C4-2B (cell line): ENCODE results near the gene CENPB.

ENCODE experiments used
- H3K27ac ChIP-seq: fragments of 450-650 bp; 2 replicates; pipeline ENCODE4 v1.5.1; 2017
- ZFX ChIP-seq: fragments of 450-650 bp; IDR thresholded peaks from 2 replicates; pipeline ENCODE4 v1.6.1; 2017
- TF ChIP-seq, protein P1 (sequence below): fragments of 450-650 bp; conservative IDR thresholded peaks from 2 replicates; pipeline ENCODE4 v1.5.1; 2017; ENCODE audit warnings: mild to moderate bottlenecking

The CENPB gene

DNA sequence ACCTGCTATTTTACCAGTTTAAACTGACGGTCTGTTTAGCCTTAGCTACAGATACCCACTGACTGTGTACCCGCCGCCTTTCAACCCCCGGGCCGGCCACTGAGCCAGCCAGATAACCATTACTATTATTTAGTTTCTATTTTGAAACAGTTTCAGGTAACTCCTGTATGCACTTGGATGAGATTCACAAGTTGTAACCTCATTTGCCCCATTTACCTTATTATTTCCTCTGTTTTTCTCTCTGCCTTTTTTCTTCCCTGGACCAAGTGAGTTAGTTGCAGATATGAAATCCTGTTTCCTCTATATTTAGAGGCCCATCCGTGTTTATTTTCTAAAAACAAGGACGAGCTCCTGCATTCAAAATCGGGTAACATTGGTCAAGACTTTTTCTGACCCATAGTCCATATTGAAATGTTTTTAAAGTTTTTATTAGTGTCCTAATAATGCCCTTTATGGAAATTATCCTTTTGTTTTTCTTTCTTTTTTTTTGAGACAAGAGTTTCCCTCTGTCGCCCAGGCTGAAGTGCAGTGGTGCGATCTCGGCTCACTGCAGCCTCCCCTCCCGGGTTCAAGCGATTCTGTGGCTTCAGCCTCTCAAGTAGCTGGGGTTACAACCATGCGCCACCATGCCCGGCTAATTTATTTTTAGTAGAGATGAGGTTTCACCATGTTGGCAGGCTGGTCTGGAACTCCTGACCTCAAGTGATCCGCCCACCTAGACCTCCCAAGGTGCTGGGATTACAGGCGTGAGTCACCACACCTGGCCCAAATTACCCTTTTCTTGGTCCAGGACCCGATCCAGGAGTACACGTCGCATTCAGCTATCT is 34.6 kb upstream of the CENPB start:
- TF ChIP-seq, protein P1, sequence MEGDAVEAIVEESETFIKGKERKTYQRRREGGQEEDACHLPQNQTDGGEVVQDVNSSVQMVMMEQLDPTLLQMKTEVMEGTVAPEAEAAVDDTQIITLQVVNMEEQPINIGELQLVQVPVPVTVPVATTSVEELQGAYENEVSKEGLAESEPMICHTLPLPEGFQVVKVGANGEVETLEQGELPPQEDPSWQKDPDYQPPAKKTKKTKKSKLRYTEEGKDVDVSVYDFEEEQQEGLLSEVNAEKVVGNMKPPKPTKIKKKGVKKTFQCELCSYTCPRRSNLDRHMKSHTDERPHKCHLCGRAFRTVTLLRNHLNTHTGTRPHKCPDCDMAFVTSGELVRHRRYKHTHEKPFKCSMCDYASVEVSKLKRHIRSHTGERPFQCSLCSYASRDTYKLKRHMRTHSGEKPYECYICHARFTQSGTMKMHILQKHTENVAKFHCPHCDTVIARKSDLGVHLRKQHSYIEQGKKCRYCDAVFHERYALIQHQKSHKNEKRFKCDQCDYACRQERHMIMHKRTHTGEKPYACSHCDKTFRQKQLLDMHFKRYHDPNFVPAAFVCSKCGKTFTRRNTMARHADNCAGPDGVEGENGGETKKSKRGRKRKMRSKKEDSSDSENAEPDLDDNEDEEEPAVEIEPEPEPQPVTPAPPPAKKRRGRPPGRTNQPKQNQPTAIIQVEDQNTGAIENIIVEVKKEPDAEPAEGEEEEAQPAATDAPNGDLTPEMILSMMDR: no peak
- no peak for TF ChIP-seq ZFX
- H3K27ac ChIP-seq: peak overlapping the region; percentile 90

DNA sequence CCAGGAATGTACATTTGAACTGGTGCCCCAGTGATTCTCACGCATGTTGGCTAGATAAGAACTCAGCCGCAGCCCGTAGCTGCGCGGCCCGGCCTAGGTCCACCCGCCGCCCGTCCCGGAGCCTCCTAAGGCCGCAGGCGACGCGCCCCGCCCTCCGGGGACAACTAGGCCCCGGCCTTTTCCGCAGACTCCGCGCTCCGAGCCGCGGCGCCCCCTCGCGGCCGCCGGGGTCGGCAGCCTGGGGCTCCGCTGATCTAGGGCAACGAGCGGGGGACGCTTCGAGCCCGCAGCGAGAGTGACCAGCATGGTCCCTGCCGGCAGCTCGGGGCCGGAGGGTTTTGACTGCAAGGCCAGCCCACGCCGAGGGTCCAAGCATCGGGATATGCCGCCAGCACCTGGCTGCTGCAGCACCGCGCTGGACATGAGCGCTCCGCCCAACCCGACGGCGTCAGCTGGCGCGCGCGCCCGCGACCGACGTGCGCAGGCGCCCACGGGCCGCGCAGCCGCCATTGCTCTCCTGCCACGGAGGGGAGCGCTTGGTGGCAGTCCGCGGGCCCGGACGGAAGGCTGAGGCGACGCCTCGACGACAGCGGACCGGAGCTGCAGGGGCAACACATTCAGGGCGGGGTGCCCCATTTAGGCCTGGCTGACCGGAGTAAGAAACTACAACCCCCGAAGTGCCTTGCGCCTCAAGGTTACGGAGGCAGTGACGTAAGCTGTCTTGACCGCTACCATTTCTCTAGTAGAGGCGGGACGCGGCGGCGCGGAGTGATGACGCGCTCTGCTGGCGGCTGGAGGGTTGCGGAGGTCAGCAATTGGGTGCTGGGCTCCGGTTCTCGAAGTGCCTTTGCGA is 33.7 kb upstream of the CENPB start, which contains the start of gene AP5S1:
AP5S1 (plus strand) TSS at position 500 of the 853 bp plus-strand sequence. CDS start 1,571 bp downstream, outside the sequence.
- H3K27ac ChIP-seq: peak within 1 kb of the TSS; percentile 90
- TF ChIP-seq, protein P1: peak; percentile 98
- peak; percentile 95 for TF ChIP-seq ZFX

DNA sequence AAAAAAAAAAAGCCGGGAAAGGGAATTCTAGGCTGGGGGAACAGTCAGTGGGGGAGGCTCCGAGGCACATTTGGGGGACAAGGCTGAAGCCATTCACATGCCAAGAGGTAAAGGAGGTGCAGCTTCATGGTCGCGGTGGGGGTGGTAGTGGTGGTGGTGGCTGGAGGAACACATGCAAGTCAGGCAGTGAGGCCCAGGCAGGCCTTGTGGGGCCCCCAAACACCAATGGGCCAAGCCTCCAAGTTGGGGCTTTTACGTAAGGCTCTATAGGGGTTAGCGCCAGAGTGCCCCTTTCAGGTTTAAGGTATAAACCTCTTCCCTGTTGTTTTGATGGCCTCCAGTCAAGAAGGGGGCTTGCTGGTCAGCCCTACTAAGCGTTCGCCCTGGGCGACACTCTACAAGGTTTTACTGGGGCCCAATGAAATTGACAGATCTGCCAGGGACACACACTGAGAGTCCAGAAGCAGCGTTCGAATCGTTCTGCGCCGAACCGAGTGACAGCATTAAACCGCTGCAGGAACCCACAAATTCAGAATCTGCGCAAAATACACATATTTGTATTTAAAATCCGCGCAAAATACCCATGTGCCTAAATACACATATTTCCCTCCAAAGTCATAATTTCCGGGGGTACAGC is 33.0 kb upstream of the CENPB start:
- TF ChIP-seq, protein P1: 0 out of 2 replicates have a peak, but pooled peaks have one; percentile 64
- TF ChIP-seq ZFX: no peak
- H3K27ac ChIP-seq: peak overlapping the region; percentile 90

DNA sequence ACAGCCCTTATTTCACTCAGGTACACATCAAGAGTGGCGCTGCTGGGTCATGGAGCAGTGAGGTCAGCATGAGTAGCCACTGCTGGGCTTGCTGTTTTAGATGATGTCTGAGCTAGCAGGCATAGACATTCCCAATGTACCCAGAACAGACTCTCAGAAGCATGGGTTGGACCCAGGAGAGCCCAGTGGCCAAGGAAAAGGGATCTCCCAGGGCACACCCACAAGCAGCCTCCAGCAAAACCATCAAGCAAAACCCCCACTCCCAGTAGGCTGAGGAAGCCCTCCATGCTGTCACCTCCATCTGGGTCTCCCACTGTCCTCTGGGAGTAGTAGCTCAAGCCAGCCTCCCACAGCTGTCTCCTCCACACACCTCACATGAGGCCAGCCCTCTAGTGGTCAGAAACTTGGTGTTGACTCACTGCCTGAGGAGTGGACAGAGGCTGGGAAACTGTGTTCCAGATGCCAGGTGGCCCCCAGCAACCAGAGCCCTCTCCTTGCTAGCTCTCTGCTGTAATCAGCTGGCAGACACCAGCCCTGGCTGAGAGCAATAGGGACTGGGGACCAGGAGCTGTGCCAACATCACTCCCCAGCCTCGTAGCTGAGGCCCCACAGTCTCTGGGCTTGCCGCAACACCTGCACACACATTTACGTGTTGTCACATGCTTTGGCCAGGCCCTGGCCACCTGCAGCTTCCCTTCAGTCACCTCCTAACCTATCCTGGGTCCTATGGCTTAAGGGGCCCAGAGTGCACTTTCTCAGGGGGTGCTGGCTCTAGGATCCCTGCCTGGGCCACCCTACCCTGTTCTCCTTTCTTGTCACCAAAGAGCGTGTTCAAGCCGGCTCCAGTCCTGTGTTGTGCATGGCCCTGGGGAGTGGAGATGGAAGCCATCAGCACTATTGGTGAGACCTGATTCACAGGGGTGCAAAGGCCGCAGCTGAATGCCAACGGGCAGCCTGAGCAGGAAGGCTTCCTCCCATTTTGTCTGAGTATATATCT is 31.9 kb upstream of the CENPB start:
- no peak overlapping the region; the same call in 1 of the 2 replicates for H3K27ac ChIP-seq
- TF ChIP-seq ZFX: no peak
- TF ChIP-seq, protein P1: peak; percentile 70

DNA sequence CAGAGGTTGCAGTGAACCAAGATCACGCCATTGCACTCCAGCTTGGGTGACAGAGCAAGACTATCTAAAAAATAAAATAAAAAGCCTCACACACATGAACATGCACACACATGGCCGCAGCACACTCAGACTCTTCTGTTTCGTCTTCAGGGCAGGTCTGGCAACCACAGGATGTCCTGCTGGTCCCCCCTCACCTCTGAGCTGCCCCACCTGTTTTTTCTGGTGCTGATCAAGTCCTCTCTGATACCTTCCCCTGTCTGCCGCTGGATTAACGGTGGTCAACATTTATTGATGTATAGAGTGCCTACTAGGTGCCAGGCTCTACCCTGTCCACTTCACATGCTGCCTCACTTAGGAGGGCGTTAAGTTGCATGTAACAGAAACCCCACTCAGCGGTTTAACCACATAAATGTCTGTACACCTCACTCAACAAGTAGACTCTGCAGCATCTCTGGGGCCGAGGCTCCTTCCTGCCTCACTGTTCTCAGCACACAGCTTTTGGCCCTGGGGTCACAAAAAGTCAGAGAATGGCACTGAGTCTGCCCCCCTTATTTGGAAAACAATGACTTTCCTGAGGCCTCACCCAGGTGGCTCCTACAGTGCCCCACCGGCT is 29.3 kb upstream of the CENPB start:
- H3K27ac ChIP-seq: no peak overlapping the region
- TF ChIP-seq, protein P1: no peak
- TF ChIP-seq ZFX: no peak

DNA sequence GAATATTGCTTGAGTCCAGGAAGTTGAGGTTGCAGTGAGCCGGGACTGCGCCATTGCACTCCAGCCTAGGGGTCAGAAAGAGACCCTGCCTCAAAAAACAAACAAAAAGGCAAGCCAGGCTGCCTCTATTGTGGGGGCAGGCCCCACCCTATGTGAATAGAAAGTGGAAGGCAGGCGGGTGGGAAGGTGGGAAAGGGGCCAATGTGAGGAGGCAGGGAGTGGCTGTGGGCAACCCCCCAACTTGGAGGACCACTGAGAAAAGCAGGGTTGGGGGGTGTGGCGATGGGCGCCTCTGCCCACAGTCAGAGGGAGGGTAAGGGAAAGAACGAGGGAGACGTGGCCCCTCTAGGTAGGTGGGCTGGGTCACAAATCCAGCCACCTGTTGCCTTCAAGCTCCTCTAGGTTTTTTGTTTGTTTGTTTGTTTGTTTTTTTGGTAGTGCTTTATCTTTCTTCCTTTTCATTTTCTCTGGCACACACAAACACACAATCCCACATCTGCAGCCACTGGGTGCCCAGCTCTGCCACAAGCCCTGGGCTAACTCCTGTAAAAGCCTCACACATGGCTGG is 28.5 kb upstream of the CENPB start:
- H3K27ac ChIP-seq: no peak overlapping the region
- TF ChIP-seq, protein P1: no peak
- no peak for TF ChIP-seq ZFX
